HG03039 (cell line): ENCODE measurements around the gene DRC1.
"Not testable (repeated sequence)": the region's sequence is repeated elsewhere in the genome, so short reads cannot be mapped to it uniquely, and the experiment has no call there.

Source experiments
- ATAC-seq: cut with Tn5 transposase; IDR thresholded peaks from one replicate; pipeline ENCODE4 v1.9.1; 2021; ENCODE audit warnings: mild to moderate bottlenecking, moderate library complexity; ENCODE audit not compliant: unreplicated experiment

DRC1 gene

GRCh38 chr2:26462100-26462499 is 60.4 kb downstream of the DRC1 start:
- ATAC-seq = no peak

GRCh38 chr2:26462511-26463243 is 61.0 kb downstream of the DRC1 start:
- no peak for ATAC-seq

- no peak for ATAC-seq
Observed at GRCh38 chr2:26463244-26464192, 61.8 kb downstream of the DRC1 start.

DNA sequence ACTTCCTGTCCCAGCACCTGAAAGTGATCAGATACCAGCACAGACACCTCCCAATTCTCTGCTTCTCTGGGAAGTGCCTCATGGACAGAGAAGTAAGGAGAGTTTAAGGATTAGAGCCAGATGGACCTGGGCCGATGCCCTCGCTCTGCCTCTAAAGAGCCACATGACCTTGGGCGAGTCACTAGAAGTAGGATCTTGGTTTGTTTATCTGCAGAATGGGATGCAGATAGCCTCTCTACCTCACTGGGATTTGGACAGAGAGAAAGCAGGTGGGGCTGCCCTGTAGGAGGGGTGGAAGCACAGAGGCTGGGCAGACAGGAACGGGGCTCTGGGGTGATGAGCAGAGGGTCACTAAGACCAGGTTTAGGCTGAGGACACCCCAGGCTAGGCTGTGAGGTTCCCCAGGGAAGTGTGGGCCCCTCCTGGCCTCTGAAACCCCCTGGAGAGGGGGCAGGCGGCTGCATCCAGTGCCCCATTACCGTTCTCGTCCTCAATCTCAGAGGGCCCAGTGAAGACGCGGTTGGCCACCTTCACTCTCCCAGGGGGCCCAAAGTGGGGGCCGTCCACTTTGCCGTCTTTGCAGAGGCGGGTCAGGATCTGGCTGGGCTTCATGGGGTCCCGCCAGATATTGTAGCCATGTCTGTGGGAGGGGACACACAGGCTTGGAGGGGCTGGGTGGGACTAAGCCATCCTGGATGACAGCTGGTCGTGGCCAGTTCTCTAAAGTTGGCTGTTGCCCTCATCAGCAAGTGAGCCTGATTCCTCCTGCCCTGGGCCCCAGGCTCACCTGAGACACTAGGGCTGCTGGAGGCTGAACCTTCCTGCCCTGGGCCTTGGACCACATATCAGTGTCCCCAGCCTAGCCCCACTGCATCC is 62.9 kb downstream of the DRC1 start:
- ATAC-seq = no peak

DNA sequence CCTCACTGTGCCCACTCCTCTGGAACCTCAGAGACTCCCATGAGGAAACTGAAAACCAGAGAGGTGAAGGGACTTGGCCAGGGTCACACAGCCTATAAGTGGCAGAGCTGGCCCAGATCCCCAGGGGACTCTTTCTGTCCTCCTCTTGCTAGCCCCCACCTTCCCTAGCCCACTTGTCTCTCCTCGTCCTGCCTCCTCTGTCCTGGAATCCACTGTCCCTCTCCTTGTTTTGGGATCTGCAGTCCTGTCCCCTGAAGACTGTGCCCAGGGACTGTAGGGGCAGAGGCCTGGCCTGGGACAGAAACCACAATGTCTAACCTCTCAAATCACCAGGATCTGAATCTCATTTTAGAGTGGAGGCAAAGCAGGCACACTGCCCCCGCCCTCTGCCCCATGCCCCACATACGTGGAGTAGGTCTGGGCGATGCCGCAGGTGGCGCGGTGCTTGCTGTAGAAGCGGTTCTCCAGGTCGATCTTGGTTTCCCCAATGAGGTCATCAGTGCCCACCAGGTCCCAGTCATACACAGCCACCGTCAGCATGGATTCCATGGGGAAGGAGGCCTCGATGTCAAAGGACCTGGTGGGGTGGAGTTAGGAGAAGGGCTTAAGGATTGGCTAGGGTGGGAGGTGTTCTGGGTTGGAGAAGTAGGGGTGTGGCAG is 63.7 kb downstream of the DRC1 start:
- ATAC-seq = no peak

DNA sequence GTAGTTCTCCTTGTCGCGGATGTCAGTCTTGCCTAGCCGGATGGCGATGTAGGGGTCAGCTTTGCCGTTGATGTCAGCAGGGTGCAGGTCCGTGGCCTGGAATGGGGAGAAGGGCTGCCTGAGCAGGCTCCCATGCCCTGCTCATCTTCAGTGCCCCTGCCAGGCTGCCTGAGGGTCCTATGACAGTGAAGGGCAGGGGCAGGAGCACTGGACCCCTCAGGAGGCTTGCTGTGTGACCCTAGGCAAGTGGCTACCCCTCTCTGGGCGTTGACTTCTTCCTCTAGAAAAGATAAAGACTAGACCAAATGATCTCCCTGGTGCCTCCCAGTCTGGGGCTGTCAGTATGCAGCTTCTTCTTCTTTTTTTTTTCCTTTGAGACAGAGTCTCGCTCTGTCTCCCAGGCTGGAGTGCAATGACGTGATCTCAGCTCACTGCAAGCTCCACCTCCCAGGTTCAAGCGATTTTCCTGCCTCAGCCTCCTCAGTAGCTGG is 64.3 kb downstream of the DRC1 start:
- no peak for ATAC-seq

DNA sequence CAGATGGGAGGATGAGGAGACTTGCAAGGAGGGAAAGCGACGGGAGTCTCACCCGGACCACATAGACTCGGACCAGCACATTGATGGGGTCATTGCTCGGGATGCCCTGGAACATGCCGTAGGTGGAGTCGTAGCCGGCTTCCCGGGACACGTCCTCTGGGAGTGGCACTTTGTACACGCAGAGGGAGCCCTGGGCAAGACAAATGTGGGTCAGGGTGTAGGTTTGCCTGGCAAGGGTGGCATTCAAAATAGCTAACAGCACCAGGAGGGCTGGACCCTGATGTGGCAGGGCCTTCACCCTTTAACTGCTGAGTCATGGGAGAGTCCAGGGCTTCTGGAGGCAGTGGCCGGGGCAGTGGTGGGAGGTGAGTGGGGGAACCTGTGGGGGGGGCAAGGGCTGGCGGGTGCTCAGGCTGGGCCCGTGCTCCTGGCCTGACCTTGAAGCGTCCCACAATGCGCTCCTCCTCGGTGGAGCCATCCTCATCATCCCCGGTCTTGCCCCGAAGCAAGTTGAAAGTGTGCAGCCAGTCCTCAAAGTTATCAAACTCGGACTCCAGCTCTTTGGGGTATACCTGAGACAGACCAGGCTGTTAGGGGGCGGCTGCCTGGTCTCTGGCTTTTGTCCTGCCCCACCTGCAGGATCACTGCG is 65.1 kb downstream of the DRC1 start:
- no peak for ATAC-seq

DNA sequence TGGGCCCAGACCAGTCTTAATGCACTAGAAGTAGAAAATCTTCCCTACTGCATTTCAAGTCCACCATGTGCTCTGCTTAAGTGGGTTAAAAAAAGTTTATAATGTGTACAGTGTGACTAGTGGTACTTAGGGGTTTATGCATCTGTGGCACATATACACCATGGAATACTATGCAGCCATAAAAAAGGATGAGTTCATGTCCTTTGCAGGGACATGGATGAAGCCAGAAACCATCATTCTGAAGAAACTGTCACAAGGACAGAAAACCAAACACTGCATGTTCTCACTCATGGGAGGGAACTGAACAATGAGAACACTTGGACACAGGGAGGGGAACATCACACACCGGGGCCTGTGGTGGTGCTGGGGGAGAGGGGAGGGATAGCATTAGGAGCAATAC is 66.8 kb downstream of the DRC1 start:
- not testable (repeated sequence) for ATAC-seq

- ATAC-seq = no peak
Observed at GRCh38 chr2:26469092-26469710, 67.5 kb downstream of the DRC1 start.

GRCh38 chr2:26469955-26470354 is 68.2 kb downstream of the DRC1 start:
- no peak for ATAC-seq

- ATAC-seq = no peak
Observed at GRCh38 chr2:26470601-26471260, 69.0 kb downstream of the DRC1 start.

- ATAC-seq = no peak
Observed at GRCh38 chr2:26471289-26471688, 69.6 kb downstream of the DRC1 start.

DNA sequence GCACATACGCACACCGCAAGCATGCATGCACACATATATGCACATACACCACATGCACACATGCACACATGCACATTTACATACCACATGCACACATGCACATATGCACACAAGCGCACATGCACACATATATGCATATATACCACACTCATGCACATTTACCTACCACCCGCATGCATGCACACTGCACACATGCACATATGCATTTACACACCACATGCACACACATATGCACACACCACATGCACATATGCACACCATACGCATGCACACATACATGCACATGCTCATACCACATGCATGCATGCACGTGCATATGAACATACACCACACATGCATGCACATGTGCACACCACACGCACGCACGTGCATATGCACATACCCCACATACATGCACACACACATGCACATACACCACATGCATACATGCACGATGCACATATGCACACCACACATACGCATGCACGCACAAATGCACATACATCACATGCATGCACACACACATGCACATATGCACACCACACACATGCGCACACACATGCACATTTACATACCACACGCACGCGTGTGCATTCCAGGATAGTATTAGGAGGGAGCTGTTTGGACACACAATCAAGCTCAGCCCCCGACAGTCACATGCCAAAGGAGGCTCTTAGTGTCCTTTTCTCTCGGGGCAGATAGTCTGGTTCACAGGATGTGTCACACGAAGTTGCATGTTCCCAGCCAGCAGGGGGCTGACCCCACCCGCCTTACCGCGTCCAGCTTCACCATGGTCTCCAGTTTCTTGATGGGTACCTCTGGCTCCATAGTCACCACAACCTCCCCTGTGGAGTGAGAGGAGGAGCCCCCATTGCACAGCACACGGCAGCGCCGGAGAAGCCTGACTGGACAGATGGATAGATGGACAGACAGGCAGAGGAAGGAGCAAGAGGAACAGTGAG is 70.3 kb downstream of the DRC1 start:
- ATAC-seq = no peak

GRCh38 chr2:26472821-26473655 is 71.3 kb downstream of the DRC1 start:
- no peak for ATAC-seq

GRCh38 chr2:26473796-26474195 is 72.1 kb downstream of the DRC1 start:
- ATAC-seq = no peak

- ATAC-seq = no peak
Observed at GRCh38 chr2:26474261-26474785, 72.6 kb downstream of the DRC1 start.

DNA sequence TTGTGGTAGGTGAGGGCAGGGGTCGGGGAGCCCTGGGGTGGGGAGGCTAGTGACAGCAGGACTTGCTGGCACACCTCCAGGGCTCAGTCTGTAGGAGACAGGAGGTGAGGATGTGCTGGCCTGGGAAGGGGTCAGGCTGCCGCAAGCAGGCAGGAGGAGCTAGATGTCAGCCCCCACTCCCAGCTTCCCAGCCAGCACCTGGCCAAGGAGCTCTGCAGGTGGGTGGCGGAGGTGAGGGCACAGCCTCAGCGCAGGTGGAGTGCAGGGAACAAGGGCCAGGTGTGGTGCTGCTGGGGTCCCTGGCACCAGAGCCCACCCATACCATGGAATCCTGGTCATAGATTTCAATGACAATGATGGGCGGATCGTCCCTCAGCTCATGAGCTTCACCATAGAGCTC is 73.3 kb downstream of the DRC1 start:
- ATAC-seq = no peak
